GM12874 (cell line): Measurements from ENCODE around the gene TXNRD2.

Experiments
- TF ChIP-seq, protein P1 (sequence below): IDR thresholded peaks from 2 replicates; pipeline ENCODE4 v1.5.1; 2011; ENCODE audit warnings: low read depth, mild to moderate bottlenecking, control low read depth, low read length, moderate library complexity; ENCODE audit not compliant: insufficient read depth

Gene TXNRD2

DNA sequence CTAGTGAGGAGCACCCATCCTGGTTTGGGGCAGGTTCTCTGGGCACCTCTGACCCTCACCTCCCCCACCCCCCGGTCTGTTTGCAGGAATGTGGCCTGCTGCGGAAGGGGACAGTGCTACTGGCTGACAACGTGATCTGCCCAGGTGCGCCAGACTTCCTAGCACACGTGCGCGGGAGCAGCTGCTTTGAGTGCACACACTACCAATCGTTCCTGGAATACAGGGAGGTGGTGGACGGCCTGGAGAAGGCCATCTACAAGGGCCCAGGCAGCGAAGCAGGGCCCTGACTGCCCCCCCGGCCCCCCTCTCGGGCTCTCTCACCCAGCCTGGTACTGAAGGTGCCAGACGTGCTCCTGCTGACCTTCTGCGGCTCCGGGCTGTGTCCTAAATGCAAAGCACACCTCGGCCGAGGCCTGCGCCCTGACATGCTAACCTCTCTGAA lies 26.9 kb upstream of the TXNRD2 start:
- TF ChIP-seq, protein P1, sequence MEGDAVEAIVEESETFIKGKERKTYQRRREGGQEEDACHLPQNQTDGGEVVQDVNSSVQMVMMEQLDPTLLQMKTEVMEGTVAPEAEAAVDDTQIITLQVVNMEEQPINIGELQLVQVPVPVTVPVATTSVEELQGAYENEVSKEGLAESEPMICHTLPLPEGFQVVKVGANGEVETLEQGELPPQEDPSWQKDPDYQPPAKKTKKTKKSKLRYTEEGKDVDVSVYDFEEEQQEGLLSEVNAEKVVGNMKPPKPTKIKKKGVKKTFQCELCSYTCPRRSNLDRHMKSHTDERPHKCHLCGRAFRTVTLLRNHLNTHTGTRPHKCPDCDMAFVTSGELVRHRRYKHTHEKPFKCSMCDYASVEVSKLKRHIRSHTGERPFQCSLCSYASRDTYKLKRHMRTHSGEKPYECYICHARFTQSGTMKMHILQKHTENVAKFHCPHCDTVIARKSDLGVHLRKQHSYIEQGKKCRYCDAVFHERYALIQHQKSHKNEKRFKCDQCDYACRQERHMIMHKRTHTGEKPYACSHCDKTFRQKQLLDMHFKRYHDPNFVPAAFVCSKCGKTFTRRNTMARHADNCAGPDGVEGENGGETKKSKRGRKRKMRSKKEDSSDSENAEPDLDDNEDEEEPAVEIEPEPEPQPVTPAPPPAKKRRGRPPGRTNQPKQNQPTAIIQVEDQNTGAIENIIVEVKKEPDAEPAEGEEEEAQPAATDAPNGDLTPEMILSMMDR: no peak

DNA sequence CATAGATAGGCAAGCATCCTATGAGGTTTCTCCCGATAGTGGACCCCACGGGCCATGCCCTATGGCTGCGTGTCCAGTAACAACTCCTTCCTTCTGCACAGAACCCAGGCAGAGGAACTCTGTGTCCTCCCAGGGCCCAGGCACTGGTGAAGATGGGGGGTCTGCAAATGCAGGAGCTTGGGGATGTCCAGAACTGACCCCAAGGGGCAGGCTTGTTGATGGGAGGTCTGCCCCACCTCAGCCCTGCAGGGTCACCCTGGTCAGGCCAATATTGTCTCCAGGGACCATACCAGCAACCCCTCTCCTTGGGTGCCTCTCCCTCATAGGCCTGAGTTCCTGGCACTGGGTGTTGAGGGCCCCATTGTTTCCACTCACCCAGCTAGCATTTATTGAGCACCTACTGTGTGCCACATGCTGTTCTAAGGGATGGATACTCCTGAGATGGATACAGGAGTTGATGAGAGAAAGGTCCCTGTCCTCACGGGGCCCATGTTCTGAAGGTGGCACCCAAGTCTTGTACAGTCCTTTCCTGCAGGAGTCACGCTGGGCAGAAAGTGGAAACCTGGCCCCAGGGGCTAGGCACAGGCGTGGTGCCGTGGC lies 26.3 kb upstream of the TXNRD2 start:
- TF ChIP-seq, protein P1: no peak

DNA sequence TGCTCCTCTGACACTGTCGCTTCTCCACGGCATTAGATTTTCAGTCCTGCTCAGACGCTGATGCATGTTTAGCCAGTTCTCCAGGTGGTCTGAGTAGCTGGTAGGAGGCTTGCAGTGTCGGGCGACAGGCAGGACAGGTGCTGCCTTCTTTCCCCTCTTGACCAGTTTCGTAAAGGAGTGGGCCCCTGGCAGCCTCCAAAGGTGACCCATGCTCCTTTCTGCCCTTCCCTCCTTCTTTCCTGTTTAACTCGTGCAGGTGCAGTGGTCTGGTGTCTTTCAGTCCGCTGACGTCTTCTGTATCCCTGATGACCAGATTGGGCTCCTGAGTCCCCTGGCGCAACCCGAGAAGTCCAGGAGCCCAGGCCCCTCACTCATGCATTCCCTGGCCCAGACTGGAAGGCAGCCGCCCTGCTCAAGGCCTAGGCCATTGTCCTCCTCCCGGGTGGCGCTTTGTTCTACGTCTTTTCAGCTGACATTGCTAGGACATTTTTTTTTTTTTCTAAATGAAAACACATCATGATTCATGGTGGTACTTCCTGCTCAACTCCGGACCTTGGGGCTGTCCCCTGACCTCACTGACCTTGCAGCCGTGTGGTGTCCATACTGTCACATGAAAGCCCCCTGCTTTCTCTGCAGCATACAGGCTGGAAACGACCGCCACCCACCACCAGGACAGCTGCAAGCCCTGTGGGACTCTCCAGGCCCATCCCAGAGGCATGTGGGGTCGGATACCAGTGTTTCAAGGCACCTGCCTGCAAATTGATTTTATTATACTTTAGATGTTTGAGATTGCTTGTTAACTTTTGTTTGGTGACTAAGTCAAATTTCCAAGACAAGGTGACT lies 25.5 kb upstream of the TXNRD2 start:
- TF ChIP-seq, protein P1: no peak

DNA sequence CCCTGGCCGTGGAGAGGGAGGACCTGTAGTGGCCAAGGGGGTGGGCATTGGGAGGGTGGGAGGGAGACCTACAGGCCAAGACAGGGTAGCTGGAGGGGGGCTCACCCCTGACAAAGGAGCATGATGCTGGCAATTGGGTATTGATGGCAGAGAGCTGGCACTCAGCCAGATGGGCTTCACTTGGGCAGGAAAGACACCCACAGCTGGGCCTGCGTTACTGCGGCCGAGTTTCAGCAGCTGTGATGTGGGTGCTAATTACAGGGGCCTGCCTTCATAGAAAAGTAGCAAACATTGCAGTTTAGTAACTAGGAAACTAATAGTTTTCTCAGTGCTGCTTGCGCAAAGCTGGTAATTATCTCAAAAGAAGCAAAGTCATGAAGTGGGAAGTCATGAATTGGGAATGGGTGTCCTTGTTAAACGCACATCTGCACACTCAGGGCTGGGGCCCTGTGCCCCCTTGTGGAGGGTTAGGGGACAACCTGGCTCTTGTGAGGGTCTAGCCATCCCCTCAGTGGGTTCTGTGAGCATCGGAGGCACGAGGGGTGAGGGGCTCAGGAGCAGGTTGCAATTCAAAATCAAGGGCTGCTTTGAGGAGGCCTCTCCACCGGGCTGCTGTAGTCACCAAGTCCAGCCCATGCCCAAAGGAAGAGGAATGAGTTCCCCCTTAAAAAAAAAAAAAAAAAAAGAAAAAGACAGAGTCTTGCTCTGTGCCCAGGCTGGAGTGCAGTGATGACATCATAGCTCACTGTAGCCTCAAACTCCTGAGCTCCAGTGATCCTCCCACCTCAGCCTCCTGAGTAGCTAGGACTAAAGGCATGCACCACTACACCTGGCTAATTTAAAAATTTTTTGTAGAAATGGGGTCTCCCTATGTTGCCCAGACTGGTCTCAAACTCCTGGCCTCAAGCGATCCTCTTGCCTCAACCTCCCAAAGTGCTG lies 24.4 kb upstream of the TXNRD2 start:
- TF ChIP-seq, protein P1: peak; percentile 38; the same call in 1 of the 2 replicates

DNA sequence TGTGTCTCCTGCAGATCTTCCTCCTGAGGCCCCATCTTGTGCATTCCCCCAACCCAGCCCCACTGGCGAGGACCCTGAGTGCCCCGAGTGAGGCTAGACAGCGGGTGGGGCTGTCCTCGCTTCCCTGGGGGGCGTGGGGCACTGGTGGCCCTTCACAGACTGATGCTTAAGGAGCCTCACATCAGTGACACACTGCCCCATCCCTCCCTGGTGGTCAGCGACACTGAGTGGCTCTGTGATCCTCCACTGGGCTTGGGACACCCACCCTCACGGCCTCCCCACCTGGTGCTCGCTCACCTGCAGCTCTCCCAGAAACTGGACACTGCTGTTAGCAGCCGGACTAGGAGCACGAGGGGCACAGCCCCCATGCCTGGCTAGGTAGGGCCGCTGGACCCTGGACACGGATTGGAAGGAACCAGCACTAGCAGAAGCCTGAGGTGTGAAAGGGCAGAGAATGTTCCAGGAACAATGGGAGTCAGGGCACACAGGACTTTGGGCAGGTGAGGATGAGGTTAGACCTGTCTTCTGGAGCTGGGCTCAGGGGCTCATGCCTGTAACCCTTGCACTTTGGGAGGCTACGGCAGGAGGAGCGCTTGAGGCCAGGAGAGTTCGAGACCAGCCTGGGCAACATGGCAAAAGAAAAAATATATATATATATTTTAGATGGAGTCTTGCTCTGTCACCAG lies 23.2 kb upstream of the TXNRD2 start:
- TF ChIP-seq, protein P1: no peak

DNA sequence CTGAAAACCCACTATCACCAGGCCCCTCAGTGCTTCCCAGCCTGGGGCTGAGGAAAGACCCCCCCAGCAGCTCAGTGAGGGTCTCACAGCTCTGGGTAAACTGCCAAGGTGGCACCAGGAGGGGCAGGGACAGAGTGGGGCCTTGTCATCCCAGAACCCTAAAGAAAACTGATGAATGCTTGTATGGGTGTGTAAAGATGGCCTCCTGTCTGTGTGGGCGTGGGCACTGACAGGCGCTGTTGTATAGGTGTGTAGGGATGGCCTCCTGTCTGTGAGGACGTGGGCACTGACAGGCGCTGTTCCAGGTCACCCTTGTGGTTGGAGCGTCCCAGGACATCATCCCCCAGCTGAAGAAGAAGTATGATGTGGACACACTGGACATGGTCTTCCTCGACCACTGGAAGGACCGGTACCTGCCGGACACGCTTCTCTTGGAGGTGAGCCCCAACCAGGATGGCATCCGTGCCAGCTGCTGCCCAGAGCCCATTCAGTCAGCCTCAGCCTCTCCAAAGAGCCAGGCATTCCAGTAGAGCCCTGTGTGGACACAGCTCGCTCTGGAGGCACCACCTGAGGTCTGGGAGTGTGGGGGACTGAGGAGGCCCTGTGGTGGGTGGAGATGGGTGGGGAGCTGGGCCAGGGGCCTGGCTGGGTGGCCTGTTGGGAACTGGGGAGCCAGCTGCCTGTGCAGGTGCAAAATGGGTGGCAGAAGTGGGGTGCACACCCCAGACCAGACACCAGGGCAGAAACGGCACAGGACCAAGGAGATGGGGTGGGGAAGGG lies 22.4 kb upstream of the TXNRD2 start:
- TF ChIP-seq, protein P1: no peak
